HUES64 (cell line): ENCODE data around the gene WRAP53.

Source experiments
- H3K27ac ChIP-seq: 2 replicates; pipeline ENCODE4 v1.7.0; 2013; ENCODE audit warnings: low read depth, low read length, inconsistent platforms
- H3K27me3 ChIP-seq: 2 replicates; pipeline ENCODE4 v1.6.1; 2013; ENCODE audit warnings: mild to moderate bottlenecking, low read length; ENCODE audit not compliant: insufficient read depth
- H3K36me3 ChIP-seq: 2 replicates; pipeline ENCODE4 v1.6.1; 2013; ENCODE audit warnings: mild to moderate bottlenecking, low read length; ENCODE audit not compliant: insufficient read depth
- H3K4me1 ChIP-seq: 2 replicates; pipeline ENCODE4 v1.6.1; 2013; ENCODE audit warnings: mild to moderate bottlenecking, low read length, moderate library complexity; ENCODE audit not compliant: insufficient read depth
- H3K4me3 ChIP-seq: 2 replicates; pipeline ENCODE4 v1.5.1; 2013; ENCODE audit warnings: mild to moderate bottlenecking, low read length, moderate library complexity
- H3K9ac ChIP-seq: 2 replicates; pipeline ENCODE4 v1.6.1; 2013; ENCODE audit warnings: mild to moderate bottlenecking, low read depth, low read length
- H3K9me3 ChIP-seq: 2 replicates; pipeline ENCODE4 v1.6.1; 2013; ENCODE audit warnings: low read depth, low read length; ENCODE audit not compliant: insufficient read depth
- WGBS: fragments of 150-250, 120-280 bp; methylation state at CpG from one replicate; pipeline ENCODE4 v1.1.7; 2013; ENCODE audit warnings: missing lambda C conversion rate; 5-methylcytosine and 5-hydroxymethylcytosine counted together

Gene WRAP53

GRCh38 chr17:7684851-7685532 is 3.3 kb upstream of the WRAP53 start:
- Histone ChIP-seq H3K4me1 (peaks cover 20% of the 10 kb centered on the region), H3K27me3 (no peaks in the 10 kb centered on the region), H3K9me3 (no peaks in the 10 kb centered on the region), H3K9ac (peak overlapping the region; percentile 98), H3K4me3 (peak overlapping the region; percentile 98), H3K27ac (peak overlapping the region; percentile 13), H3K36me3 (peaks cover 15% of the 10 kb centered on the region)
- WGBS, result 71% methylated on average over 15 of the region's 15 CpGs

- WGBS, result 5% methylated on average over 44 of the region's 44 CpGs
- Histone ChIP-seq H3K9ac (peak overlapping the region; percentile 98), H3K4me3 (peak overlapping the region; percentile 98), H3K4me1 (peaks cover 20% of the 10 kb centered on the region), H3K9me3 (no peaks in the 10 kb centered on the region), H3K36me3 (peaks cover 20% of the 10 kb centered on the region), H3K27me3 (no peaks in the 10 kb centered on the region), H3K27ac (peak overlapping the region; percentile 98)
These were observed 2.6 kb upstream of the WRAP53 start for GRCh38 chr17:7685533-7686221.

DNA sequence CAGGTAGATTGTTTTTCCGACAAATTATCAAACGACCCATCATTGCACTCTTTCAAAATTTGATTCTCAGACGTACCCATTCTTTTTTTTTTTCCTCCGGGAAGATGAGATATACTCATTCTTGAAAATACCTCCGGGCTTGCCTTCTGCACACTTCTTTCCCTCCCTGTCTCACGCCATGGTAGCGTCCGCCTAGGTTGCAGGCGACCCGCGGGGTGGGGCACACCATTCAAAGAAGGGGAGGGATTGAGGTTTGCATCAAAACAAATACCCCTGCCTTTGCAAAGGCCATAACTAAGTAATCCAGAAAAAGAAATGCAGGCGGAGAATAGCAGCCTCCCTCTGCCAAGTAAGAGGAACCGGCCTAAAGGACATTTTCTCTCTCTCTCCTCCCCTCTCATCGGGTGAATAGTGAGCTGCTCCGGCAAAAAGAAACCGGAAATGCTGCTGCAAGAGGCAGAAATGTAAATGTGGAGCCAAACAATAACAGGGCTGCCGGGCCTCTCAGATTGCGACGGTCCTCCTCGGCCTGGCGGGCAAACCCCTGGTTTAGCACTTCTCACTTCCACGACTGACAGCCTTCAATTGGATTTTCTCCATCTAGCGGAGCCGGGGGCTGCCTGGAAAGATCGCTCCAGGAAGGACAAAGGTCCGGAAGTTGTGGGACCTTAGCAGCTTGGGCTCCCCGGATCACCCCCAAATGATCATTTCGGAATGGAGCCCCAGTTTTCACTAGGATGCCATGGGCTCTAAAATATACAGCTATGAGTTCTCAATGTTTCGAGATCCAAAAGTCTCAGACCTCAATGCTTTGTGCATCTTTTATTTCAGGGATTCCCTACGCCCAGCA is 1.8 kb upstream of the WRAP53 start:
- Histone ChIP-seq H3K4me3 (peak overlapping the region; percentile 98), H3K9me3 (no peaks in the 10 kb centered on the region), H3K27ac (peak overlapping the region; percentile 98), H3K27me3 (no peaks in the 10 kb centered on the region), H3K9ac (peak overlapping the region; percentile 98), H3K36me3 (peaks cover 20% of the 10 kb centered on the region), H3K4me1 (peaks cover 20% of the 10 kb centered on the region)
- under 1% methylated on average over 30 of the region's 30 CpGs for WGBS

DNA sequence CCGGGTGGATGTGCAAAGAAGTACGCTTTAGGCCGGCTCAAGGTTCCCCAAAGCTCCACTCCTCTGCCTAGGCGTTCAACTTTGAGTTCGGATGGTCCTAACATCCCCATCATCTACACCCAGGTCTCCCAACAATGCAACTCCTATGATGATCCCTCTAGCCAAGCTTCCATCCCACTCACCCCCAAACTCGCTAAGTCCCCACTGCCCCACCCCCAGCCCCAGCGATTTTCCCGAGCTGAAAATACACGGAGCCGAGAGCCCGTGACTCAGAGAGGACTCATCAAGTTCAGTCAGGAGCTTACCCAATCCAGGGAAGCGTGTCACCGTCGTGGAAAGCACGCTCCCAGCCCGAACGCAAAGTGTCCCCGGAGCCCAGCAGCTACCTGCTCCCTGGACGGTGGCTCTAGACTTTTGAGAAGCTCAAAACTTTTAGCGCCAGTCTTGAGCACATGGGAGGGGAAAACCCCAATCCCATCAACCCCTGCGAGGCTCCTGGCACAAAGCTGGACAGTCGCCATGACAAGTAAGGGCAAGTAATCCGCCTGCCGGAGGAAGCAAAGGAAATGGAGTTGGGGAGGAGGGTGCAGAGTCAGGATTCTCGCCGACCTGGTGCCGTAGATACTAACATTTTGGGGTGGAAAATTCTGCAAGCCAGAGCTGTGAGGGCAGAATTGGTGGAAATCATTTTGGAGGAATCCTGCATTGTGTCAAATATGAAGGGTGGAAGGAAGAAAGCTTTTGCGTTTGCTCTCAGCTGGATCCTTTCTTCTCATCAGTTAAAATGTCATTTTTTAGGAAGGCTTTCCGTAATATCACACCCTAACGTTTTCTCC is 987 bp upstream of the WRAP53 start, which contains the start of gene TP53:
Gene TP53, minus strand, starts transcription at position 419 of the 836 bp plus-strand sequence. CDS start 10,896 bp downstream, outside the sequence.
- Histone ChIP-seq H3K27ac (peak within 1 kb of the TSS; percentile 98), H3K36me3 (peaks cover 20% of the 10 kb centered on the region), H3K27me3 (no peaks in the 10 kb centered on the region), H3K9me3 (no peaks in the 10 kb centered on the region), H3K9ac (peak within 1 kb of the TSS; percentile 98), H3K4me1 (peaks cover 20% of the 10 kb centered on the region), H3K4me3 (peak within 1 kb of the TSS; percentile 98)
- under 1% methylated on average over 30 of the region's 30 CpGs for WGBS

DNA sequence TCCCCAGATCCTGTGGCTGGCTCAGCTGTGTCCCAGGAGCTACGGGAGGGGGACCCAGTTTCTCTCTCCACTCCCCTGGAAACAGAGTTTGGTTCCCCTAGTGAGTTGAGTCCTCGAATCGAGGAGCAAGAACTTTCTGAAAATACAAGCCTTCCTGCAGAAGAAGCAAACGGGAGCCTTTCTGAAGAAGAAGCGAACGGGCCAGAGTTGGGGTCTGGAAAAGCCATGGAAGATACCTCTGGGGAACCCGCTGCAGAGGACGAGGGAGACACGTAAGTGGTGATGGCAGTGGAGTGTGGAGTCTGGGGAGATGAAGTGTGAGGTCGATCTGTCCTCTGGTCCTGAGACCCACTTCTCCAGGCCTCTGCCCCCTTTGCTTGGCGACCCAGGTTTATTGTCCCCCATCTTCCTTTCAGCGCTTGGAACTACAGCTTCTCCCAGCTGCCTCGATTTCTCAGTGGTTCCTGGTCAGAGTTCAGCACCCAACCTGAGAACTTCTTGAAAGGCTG is 585 bp downstream of the WRAP53 start:
- Histone ChIP-seq H3K9me3 (no peaks in the 10 kb centered on the region), H3K9ac (peak overlapping the region; percentile 93), H3K36me3 (peaks cover 19% of the 10 kb centered on the region), H3K27me3 (no peaks in the 10 kb centered on the region), H3K4me3 (peak overlapping the region; percentile 98), H3K4me1 (peaks cover 20% of the 10 kb centered on the region), H3K27ac (peak overlapping the region; percentile 63)
- 23% methylated on average over 13 of the region's 13 CpGs for WGBS

GRCh38 chr17:7695586-7695985 is 7.3 kb downstream of the WRAP53 start:
- Histone ChIP-seq H3K36me3 (peaks cover 24% of the 10 kb centered on the region), H3K27ac (no peak overlapping the region), H3K9ac (no peak overlapping the region), H3K4me3 (no peak overlapping the region), H3K4me1 (no peaks in the 10 kb centered on the region), H3K9me3 (no peaks in the 10 kb centered on the region), H3K27me3 (no peaks in the 10 kb centered on the region)
- 93% methylated on average over 10 of the region's 10 CpGs for WGBS

DNA sequence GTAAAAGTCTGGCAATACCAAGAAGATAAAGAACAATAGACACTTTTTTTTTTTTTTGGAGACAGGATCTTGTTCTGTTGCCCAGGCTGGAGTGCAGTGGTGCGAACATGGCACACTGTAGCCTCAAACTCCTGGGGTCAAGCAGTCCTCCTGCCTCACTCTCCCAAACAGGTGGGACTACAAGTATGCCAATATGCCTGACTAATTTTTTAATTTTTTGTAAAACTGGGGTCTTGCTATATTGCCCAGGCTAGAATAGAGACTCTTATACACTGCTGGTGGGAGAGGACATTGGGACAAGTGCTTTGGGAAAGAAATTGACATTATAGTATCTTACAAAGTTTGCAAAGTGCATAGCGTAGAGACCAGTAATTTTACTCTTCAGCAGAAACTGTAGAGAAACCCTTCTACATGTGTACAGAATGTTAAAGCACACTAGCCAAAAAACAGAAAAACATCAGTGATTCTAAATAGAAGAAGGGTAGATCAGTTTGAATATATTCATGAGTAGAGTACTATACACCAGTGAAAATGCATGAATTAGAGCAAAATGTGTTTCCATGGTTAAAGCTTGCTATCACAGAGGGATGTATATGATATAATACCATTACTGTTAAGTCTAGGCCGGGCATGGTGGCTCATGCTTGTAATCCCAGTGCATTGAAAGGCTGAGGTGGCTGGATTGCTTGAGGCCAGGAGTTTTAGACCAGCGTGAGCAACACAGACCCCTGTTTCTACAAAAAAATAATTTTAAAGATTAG is 9.7 kb downstream of the WRAP53 start:
- H3K4me3 ChIP-seq, result no peak overlapping the region
- no peaks in the 10 kb centered on the region for H3K4me1 ChIP-seq
- no peak overlapping the region for H3K27ac ChIP-seq
- H3K9ac ChIP-seq, result no peak overlapping the region
- no peaks in the 10 kb centered on the region for H3K9me3 ChIP-seq
- H3K27me3 ChIP-seq, result no peaks in the 10 kb centered on the region
- peaks cover 34% of the 10 kb centered on the region for H3K36me3 ChIP-seq
- 96% methylated on average over 4 of the region's 4 CpGs for WGBS

- Histone ChIP-seq H3K9me3 (no peaks in the 10 kb centered on the region), H3K9ac (no peak overlapping the region), H3K36me3 (peaks cover 22% of the 10 kb centered on the region), H3K4me1 (peaks cover 8% of the 10 kb centered on the region), H3K27me3 (no peaks in the 10 kb centered on the region), H3K4me3 (no peak overlapping the region), H3K27ac (no peak overlapping the region)
- 95% methylated on average over 7 of the region's 7 CpGs for WGBS
These were observed 12.2 kb downstream of the WRAP53 start for GRCh38 chr17:7700510-7700909.

DNA sequence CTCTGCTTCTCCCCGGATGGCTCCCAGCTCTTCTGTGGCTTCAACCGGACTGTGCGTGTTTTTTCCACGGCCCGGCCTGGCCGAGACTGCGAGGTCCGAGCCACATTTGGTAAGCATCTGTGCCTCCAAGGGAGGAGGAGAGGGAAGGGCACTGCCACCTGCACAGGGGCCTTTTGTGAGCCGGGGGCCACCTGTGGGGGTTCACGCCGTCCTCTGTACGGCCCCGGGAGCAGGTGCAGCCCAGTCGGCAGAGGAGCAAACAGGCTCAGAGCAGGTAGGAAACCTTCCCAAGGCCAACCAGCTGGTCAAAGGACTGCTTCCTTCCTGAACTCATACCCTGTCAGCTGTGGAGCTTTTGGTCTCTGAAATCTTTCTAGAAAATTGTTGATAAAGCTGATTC is 13.4 kb downstream of the WRAP53 start:
- H3K27ac ChIP-seq, result no peak overlapping the region
- H3K27me3 ChIP-seq, result peaks cover 11% of the 10 kb centered on the region
- WGBS, result 96% methylated on average over 14 of the region's 14 CpGs
- H3K9me3 ChIP-seq, result no peaks in the 10 kb centered on the region
- peaks cover 17% of the 10 kb centered on the region for H3K36me3 ChIP-seq
- peaks cover 8% of the 10 kb centered on the region for H3K4me1 ChIP-seq
- H3K4me3 ChIP-seq, result no peak overlapping the region
- no peak overlapping the region for H3K9ac ChIP-seq

GRCh38 chr17:7702776-7703175 is 14.5 kb downstream of the WRAP53 start:
- peaks cover 14% of the 10 kb centered on the region for H3K27me3 ChIP-seq
- H3K9ac ChIP-seq, result no peak overlapping the region
- 92% methylated on average over 13 of the region's 13 CpGs for WGBS
- peaks cover 8% of the 10 kb centered on the region for H3K4me1 ChIP-seq
- no peak overlapping the region for H3K4me3 ChIP-seq
- no peak overlapping the region for H3K27ac ChIP-seq
- H3K9me3 ChIP-seq, result no peaks in the 10 kb centered on the region
- peaks cover 15% of the 10 kb centered on the region for H3K36me3 ChIP-seq
